Stimulated activated CD8-positive, alpha-beta memory T cell treated with anti-CD3 and anti-CD28 coated beads, Interleukin-12 subunit alpha, Interleukin-12 subunit beta, amount 100 ng/mL, for 1 hour (primary cell): ENCODE results near the gene CAND1.
"Not testable (repeated sequence)": the region's sequence is repeated elsewhere in the genome, so short reads cannot be mapped to it uniquely, and the experiment has no call there.

Experiments
- DNase-seq: peaks from one replicate; pipeline ENCODE4 v3.0.0-alpha.2; 2020; ENCODE audit warnings: low read depth

The CAND1 gene

DNA sequence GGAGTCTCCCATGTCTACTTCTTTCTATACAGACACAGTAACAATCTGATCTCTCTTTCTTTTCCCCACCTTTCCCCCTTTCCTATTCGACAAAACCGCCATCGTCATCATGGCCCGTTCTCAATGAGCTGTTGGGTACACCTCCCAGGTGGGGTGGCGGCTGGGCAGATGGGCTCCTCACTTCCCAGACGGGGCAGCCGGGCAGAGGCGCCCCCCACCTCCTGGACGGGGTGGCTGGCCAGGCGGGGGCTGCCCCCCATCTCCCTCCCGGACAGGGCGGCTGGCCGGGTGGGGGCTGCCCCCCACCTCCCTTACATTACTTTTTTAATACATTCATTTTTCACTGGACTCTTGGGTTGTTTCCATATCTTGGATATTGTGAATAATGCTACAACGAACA lies 71.9 kb downstream of the CAND1 start:
- DNase-seq, result not testable (repeated sequence)

- DNase-seq, result no peak
These were observed 76.0 kb downstream of the CAND1 start for GRCh38 chr12:67344979-67345710.

GRCh38 chr12:67348683-67349082 lies 79.5 kb downstream of the CAND1 start:
- no peak for DNase-seq

DNA sequence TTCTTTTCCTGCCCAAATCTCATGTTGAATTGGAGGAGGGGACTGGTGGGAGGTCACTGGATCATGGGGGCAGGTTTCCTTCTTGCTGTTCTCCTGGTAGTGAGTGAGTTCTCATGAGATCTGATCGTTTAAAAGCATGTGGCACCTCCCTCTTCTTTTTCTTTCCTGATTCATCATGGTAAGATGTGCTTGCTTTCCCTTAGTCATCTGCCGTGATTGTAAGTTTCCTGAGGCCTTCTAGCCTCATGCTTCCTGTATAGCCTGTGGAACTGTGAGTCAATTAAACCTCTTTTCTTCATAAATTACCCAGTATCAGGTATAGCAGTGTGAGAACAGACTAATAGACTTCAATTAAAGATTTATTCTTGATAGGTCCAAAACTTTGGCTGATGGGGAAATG lies 83.5 kb downstream of the CAND1 start:
- DNase-seq, result no peak

DNA sequence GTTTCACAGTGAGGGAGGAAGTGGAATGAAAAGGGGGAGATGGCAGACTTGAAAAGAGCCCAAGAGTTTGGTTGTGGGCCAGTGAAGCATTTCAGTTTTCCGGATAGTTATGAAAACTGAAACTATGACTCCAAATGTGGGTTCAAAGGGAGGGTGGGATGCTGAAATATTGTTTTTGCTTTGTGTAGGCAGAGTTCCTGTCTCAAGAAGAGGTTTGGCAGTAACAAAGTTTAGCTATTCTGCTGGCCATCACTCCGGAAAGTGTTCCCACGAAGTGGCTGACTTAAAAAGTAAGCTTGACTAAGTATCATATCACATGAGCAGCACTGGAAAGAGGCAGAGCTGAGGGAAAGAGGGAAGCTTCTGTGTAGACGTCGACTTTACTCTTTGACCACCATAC lies 85.2 kb downstream of the CAND1 start:
- DNase-seq, result no peak

DNA sequence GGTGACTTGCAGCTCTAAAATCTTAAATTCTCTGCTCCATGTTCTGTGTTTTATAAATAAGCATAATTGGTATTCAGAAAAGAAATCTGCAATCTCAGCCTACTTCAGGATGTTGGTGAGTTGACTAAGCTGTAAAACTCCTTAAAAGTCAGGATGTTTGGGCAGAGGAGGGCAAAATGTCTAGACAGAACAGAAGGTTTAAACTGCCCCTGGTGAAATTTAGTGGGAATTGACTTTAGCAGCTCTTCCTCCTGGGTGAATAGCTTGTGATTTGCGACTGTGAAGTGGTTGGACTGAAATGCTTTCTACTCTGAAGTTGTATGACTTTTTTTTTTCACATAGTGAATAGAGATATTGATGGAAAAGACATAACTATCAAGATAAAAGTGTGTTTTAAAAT lies 85.8 kb downstream of the CAND1 start:
- DNase-seq, result no peak

- no peak for DNase-seq
These were observed 86.5 kb downstream of the CAND1 start for GRCh38 chr12:67355428-67356379.

- no peak for DNase-seq
These were observed 87.2 kb downstream of the CAND1 start for GRCh38 chr12:67356380-67356774.

DNA sequence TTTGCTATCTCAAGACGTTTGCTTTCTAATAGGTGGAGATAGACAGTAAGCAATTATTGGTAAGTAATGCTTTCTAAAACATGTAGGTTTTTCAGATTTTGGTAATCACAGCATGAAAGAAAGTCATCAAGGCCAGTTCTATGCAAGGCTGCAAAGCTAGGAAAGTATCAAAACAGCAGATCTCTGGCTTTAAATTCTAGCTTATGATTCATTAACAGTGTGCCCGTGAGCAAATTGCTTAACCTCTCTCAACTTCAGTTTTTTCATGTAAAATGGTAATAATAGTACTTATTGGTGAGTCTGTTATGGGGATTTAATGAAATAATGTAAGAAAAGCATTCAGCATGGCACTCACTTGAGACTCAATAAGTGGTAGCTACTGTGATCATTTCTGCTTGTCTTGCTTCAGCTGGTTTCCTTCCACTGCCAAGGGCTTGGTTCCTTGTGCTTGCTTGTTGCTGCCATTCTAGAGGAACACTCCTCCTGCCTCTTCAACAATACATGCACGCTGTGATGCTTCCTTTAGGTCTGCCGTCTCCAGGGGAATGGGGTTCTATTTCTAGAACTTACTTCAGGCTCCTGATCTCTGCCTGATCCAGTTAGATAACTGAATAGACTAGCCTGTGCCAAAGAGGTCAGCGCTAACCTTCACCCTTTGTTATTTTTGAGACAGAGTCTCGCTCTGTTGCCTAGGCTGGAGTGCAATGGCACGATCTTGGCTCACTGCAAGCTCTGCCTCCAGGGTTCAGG lies 88.4 kb downstream of the CAND1 start:
- no peak for DNase-seq

DNA sequence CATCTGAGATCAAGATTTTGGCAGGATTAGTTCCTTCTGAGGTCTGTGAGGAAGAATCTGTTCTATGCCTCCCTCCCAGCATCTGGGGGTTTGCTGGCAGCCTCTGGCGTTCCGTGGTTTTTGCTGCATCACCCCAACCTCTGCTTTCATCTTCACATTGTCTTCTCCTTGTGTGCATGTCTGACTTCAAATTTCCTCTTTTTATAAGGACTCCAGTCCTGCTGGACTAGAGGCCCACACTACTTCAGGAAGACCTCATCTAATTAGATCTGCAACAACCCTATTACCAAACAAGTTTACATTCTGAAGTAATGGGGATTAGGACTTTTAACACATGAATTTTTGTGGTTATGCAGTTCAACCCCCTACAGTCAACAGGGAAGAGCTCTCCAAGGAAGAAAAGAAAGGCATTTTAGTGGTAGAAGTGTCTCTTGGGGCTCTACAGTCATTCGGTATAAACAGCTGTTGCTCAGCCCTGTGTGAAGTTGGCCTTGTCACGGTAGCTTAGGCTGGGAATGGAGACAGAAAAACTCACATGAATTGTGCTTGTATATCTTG lies 89.7 kb downstream of the CAND1 start:
- no peak for DNase-seq

GRCh38 chr12:67362526-67362925 lies 93.4 kb downstream of the CAND1 start:
- DNase-seq, result no peak

DNA sequence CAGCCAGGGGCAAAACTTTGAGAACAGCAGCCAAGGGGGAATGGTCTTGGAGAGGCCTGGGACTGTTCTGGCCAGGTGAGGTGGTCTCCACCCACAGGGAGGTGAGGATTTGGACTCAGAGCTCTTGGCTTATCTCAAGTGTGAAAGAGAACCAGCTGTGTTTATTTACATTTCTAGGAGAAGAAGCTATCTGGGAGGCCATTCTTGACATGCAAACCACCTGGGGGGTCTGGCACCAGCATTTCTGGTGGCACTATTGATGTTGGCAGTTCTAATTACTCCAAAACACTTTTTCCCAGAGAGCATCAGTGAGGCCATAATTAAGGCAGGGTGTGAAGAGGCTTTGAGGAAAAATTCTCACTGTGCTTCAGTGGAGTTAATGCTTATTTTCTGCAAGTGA lies 95.1 kb downstream of the CAND1 start:
- no peak for DNase-seq

GRCh38 chr12:67365131-67365530 lies 96.0 kb downstream of the CAND1 start:
- no peak for DNase-seq

- no peak for DNase-seq
These were observed 98.7 kb downstream of the CAND1 start for GRCh38 chr12:67367843-67368242.
